ENCODE measurements around the gene LRRFIP2.

The LRRFIP2 gene

DNA sequence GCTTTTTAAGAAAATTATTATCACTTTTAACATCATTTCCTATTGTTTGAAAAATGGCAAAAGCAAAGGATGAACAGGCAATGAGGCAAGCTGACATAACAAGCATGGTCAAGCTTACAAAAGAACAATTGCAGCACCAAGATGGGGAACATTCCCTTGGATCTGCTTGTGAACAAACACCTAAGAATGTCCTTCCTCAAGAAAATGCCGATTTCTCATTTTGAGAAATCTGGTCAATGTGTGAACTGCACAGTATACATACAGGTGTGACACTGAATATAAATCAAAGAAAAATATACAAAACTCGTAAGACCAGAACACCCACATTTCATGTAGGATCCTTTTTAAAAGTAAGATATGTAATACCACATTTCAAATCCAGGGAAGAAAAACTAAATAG is 58.9 kb downstream of the LRRFIP2 start:
- no peak for DNase-seq (ENCODE audit: low spot score)

DNA sequence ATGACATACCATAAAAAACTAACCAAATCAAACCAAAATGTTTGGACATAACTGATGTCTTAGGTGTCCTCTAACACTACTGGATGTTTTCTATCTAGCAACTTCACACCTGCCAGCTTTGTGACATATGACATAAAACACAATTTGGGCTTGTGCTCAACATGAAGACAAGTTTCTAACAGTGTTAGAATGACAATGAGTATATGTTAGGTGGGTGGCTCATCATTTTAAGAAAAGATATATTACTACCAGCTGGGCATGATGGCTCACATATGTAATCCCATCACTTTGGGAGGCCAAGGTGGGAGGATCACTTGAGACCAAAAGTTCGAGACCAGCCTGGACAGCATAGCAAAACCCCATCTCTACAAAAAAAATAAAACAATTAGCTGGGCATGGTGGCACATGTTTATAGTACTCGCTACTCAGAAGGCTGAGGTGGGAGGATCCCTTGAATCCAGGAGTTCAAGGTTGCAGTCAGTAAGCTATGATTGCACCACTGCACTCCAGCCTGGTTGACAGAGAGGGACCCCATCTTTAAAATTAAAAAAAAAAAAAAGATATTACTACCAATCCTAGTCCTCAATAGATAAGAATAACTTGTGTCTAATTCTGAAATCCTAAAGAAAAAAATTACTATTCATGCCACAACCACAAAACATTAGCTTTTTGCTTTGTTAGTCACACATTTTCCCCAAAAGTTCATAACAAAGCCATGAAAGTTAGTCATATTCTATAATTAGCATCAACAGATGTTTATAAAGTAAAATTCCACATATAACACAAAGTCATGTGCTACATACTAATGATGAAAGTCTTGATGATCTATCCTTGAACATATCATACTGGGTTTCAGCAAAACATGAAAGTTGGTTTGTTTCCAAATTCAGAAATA is 59.9 kb downstream of the LRRFIP2 start:
- no peak for DNase-seq (ENCODE audit: low spot score)

DNA sequence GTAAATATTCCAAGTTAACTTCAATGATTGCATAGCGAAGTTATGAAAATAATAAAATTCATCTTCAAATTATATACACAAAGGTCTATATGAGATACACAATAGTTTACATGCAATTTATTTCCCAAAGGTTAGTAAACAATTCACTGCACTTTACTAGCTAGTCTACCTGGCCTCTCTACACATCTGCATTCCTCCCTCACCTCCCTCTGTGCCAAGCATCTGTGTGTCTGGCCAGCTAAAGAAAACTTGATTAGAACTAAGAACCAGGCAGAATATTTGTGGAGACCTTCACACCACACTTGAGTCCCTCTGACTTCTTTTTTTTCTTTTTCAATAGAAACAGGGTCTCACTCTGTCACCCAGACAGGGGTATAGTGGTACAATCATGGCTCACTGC is 61.4 kb downstream of the LRRFIP2 start:
- DNase-seq (ENCODE audit: low spot score) = no peak

DNA sequence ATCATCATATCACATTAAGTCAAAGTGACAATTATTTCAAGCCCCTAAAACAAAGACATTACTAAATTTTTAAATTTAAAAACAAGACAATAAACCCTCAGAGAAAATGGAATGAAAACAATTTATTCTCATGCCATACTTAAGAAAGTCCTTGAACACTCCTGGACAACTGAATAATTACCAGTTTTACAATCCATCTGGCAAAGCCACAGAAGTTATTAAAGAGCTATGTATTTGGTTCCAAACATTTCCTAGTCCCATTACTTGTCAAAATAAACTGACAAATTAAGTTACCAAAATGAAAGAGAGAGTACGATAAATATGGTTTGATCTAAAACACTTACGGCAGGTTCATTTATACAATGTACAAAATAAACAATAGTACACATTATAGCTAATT is 63.2 kb downstream of the LRRFIP2 start:
- DNase-seq (ENCODE audit: low spot score) = no peak

DNA sequence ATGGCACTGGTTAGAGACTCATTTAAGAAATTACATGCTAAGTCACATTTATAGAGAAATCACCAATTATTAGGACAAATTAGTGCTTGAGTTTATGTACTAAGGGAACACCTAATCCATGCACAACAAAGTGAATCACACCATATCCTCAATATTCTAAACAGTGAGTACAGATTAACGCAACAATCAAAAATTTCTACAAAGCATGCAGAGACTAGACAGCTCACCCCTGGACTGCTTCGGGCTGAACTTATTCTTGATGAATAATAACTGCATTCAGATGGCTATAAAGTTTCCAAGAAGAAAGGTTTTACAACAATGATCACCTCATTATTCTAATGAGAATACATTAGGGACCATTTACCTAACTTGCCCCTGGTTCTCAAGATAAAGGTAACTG is 66.5 kb downstream of the LRRFIP2 start:
- DNase-seq (ENCODE audit: low spot score) = no peak

DNA sequence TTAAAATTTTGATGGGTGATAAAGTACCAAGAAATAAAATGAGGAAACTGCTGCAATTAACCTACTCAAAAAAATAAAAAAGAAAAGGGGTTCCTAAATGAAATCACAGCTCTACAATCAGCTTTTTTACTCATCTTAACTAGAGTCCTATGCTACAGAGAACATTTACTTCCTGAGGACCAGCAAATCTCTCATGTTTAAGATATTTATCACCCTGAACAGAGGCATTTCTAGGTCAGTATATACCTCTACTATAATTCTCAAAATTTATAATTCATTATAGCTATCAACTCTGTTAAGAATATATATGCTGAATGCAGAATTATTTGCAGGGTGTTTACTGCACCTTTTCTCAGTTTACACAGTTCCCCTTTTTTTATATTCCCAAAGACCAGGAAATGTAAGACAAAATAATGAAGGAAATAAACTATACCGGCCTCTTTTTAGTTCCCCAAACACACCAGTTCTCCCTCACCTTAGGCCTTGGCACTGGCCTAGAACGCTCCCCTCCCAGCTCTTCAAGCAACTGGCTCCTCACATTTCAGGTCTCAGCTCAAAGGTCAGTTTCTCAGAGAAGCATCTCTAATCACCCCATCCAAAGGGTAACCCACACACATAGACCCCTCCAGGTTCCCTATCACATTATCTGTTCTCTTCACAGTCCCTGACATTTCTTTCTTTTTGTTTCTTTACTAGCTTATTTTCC is 71.1 kb downstream of the LRRFIP2 start:
- DNase-seq (ENCODE audit: low spot score) = no peak

DNA sequence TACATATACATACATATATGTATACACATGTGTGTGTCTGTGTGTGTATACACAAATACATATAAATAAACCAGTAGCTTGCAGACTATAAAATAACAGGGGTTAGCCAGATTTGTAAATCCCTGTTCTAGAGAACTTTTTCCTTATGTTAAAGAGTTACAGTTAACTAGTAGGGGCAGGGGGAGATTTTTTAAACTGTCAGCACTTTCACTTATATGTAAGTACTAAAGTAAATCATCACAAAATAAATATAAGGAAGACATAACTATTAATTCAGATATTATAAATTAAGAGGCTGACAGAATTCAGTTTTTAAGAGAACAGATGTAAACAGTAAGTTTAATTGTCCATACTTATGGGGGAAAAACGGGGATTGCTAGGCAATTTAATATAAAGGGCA is 74.0 kb downstream of the LRRFIP2 start:
- no peak for DNase-seq (ENCODE audit: low spot score)

DNA sequence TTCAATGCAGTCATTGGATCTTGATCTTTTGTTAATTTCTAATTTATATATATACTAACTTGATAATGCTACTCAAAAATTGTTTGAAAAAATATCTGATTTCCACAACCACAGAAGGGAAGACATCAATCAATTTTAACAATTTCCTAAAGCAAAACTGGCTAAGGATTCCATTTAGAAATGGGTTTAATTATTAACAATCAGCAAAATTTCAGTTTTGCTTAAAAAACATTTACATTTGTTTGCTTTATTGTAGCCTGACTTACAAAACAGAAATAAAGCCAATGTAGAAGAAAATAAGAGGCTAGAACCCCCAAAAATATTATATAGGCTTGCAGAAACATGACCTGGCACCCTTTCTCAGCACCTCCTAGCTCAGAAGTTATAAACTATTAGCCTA is 74.9 kb downstream of the LRRFIP2 start:
- DNase-seq (ENCODE audit: low spot score) = no peak

DNA sequence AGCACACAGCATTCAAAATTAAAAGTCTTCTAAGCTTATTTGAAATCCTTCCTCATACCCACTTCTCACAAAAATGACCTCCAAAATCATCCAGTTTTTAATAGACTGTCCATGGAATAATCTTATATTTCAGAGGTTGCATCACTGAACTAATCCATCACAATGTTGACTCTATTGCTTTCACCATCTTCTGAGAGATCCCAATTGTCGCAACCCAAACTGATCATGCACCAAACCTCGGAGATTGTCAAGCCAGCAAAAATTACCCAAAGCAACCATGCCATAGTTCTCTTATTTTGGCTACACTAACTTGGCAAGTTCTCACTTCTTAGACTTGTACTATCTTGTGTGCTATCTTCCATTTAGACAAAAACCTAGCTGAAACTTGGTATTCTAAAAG is 75.5 kb downstream of the LRRFIP2 start:
- no peak for DNase-seq (ENCODE audit: low spot score)

DNA sequence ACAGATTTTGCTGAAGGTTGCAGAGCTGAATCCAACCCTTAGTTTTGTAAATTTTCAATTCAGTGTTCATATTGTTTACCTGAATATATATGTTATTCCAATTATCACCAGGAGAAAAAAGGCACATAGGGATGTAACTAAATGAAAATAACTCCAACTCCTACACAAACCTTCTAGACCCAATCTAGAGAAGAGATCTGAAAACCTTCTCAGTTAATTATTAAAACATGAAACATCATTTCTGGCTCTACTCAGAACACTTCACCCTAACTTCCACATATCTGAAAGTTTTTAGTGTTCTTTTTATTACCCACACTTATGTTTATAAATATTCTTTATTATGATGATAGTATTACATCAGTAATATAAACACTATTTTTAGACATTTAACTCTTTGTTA is 76.6 kb downstream of the LRRFIP2 start:
- DNase-seq (ENCODE audit: low spot score) = no peak

DNA sequence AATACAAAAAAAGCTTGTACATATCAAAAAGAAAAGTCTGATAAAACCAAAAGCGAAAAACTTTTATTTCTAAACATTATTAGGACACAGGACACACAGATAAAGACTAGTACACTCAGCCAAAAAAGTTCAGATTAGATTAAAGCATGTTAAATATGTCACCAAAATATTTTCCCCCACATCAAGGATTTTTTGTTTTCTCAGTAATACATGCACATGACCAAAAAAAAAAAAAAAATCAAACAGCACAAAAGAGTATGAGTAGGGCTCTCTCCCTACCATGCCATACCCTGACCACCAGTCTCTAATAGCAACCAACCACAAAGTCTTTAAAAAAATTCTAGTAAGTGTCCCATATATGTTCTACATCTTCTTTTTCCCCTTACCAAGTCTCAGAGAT is 77.4 kb downstream of the LRRFIP2 start:
- DNase-seq (ENCODE audit: low spot score) = no peak

DNA sequence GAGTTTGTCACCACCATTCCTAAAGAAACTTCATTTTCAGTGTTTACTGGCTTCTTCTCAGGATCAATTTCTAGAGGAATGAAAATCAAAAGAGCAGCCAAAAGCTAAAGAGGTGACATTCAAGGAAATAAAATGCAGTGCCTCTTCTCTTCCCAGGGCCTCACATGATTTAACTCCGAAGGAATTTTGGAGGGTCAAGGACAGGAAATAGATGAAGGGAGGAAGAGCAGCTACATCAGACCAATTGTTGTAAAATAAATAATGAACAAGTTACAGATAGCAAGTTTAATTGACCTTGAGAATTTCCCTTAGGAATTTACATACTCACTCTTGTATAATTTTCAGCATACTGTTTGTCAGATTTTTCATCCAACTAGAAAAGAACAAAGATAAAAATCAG is 78.1 kb downstream of the LRRFIP2 start:
- no peak for DNase-seq (ENCODE audit: low spot score)

DNA sequence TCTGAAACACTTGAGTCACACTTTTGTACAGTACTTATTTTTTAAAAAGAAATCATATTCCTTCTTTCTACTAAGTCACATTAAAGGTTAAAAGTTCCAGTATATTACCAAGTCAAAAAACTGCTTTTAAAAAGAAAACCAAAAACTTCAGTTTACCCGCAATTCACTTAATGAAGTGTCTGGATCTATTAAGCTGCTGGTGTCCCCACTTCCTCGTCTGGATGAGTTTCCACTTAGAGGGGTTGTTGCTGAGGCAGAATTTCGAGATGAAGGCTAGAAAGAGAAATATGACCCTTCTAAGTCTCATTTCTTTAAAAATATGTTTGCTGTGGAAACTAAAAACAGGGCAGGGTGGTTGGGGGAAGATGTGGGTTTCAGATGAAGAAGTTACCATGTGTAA is 79.7 kb downstream of the LRRFIP2 start:
- no peak for DNase-seq (ENCODE audit: low spot score)

DNA sequence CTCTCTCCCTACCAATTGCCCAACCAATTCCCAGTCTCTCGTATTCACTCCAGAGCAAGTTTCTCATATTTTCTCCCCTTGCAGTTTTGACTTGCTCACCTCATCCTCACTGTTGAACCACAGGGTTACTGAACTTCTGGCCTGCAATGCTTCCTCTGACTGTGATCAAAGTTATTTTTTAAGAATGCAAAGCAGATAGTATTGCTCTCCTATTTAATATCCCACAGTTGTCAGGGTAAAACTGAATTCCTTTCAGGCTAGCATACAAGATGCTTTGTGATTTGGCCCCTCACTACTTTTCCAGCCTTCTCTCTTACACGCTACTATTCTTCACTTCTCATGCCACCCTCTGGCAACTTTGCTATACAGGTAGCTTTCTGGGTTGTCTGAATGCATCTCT is 80.9 kb downstream of the LRRFIP2 start:
- DNase-seq (ENCODE audit: low spot score) = no peak

DNA sequence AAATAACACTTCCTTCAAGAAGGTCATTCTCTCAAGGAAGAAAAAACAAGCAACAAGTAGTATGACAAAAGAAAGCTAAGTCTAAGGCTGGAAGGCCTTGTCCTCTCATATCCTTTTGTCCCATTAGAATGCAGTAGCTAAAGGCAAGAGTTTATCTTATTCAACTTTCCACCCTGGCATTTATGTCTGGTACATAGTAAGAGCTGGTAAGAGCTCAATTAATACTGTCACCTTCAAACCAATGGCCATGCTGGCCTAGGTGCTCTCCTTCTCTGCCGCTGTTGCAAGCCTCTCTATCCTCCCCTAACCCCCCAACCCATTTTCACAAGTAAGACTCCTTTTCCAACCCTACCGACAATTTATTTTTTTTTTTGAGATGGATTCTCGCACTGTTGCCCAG is 81.9 kb downstream of the LRRFIP2 start:
- no peak for DNase-seq (ENCODE audit: low spot score)

DNA sequence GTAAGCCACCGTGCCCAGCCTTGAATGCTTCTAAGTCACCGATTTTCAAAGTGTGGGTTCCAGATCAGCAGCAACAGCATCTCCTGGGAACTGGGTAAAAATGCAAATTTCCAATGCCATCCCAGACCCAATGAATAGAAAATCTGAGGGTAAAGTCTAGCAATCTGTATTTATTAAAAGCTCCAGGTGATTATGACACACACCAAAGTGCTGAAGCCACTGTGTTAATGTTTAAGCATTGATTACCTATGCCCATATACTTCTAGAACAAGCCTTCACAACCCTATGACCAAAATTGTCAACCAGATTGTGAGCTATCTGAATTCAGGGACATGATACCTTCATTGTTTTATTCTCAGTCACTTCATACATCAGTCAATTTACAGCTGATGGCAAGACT is 86.5 kb downstream of the LRRFIP2 start:
- no peak for DNase-seq (ENCODE audit: low spot score)

DNA sequence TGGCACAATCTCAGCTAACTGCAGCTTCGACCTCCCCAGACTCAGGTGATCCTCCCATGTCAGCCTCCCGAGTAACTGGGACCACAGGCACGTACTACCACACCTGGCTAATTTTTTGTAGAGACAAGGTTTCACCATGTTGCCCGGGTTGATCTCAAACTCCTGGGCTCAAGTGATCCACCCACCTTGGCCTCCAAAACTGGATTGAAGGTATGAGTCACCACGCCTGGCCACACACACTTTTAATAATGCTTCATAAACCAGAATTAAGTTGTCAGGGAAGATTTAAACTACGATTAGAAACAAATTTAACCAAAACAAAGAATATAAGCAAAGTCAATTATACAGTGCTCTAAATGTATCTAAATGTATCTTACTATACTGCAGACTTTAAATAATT is 87.5 kb downstream of the LRRFIP2 start:
- no peak for DNase-seq (ENCODE audit: low spot score)

DNA sequence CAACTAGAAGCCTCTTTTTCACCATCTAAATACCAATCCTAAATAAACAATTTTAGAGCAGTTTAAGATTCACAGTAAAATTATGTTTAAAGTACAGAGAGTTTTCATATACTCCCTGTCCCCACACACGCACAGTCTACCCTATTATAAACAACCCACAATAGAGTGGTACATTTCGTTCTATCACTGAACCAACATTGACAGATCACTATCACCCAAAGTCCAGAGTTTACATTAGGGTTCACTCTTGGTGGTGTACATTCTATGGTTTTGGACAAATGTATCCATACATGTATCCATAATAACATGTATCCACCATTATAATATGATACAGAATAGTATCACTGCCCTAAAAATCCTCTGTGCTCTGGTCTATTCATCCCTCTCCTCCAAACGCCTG is 92.1 kb downstream of the LRRFIP2 start:
- DNase-seq (ENCODE audit: low spot score) = no peak

DNA sequence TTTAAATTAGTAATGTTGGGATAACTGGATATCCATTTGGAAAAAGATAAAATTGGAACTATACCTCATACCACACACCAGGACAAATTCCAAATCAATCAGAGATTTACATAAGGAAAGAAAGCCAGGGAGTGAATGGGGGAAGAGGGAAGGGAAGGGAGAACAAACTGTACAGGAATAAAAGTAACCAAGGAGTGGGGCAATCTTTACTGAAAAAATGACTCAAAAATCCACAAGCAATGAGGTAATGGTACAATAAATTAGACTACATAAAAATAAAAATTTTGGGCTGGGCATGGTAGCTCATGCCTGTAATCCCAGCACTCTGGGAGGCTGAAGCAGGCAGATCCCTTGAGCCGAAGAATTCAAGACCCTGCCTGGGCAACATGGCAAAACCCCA is 98.4 kb downstream of the LRRFIP2 start:
- no peak for DNase-seq (ENCODE audit: low spot score)

DNA sequence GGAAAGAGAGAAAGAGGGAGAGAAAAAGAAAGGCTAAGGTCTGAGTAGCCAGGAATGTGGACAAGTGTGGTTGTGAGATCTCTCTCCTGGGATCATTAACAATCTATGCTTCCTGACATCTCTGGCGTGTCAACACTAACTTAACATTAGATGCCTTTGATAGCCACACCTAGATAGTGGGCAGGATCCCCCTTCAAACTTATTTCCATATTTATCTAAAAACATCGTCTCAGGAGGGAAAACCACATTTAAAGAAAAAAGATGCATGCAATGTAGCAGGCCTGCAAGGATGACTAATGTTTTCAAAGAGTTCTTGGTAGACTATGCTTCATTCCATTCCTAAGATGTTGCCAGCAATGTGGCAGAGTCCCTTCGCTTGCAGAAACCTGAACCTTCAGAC is 100.2 kb downstream of the LRRFIP2 start:
- DNase-seq (ENCODE audit: low spot score) = no peak

DNA sequence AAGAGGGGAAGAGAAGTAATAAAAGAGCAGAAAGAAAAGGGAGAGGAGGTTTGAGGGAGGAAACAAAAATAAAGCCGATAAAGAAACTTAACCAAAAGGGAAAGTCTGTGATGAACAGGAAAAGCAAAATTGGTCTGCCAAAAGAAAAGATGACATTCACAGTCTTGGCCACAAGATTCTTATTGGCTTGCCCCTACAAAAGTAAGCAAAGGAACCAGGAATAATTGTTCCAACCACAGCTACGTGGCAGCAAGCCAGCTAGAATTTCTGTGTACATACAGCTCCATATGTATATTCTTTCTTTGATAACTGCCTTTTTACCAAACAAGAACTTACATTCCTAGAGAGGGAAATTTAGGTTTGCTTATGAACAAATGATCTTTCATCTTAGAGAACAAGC is 101.5 kb downstream of the LRRFIP2 start:
- no peak for DNase-seq (ENCODE audit: low spot score)

DNA sequence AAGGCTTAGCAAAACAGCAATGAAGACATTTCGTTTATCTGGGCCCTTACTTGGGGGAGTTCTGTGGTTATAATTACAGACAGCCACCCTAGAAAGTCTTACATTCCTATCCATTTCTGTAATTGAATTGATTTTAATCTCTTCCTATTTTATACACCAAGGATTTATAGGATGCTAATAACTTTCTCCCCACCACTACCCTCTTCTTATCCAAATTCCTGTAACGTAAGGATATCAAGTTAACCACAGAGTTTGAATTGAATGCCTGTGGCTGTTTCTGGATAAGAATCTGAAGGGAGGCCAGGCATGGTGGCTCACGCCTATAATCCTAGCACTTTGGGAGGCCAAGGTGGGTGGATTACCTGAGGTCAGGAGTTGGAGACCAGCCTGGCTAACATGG is 102.5 kb downstream of the LRRFIP2 start:
- DNase-seq (ENCODE audit: low spot score) = no peak

DNA sequence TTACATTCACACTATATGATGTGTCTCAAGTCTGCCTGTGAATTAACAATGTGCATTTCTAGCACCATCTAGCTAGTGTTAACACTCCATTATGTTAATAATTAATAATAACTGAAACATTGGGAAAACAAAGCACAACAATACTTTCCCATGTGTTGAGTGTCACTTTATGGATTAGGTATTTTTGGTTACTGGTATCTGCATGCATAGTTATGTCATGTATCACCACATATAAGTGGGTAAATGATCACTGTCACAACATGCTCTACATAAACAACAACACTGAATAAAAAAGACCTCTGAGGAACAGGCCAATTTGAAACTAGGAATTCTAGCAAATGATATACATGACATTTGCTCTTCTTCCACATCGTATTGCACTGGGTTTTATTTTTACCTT is 106.4 kb downstream of the LRRFIP2 start:
- DNase-seq (ENCODE audit: low spot score) = no peak

DNA sequence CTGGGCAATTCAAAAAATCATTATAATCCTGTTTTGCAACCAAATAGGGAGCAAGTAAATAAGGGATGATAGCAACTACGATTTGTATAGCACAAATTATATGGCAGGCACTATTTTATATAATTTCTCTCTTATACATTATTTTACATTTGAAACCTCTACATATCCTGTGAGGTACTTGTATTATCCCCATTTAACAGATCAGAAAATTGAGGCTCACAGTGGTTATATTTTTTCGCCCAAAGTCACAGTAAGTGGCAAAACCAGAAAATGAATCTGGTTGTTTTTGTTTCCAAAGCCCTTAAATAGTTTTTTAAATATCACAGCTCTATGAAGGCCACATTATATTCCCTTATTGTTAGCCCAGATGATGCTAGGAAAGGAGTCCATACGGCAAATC is 106.8 kb downstream of the LRRFIP2 start:
- no peak for DNase-seq (ENCODE audit: low spot score)
